Activated CD8-positive, alpha-beta T cell treated with anti-CD3 and anti-CD28 coated beads, Interleukin-2, amount 10 ng/mL, durations not matched to agents 7 days and 5 days (primary cell): ENCODE data around the gene RPL14. TPM values are rescaled to one million over a fixed set of nuclear protein-coding genes. Genes with fewer than 3 reads are reported as not detected.
"Not testable (repeated sequence)": the region's sequence is repeated elsewhere in the genome, so short reads cannot be mapped to it uniquely, and the experiment has no call there.

ENCODE experiments used
- ATAC-seq: fragments of 150-1000 bp; cut with Tn5 transposase; one replicate; pipeline ENCODE4 v1.10.0; 2021; ENCODE audit warnings: moderate library complexity
- CTCF ChIA-PET: fragments of 350-600 bp; sonication (Branson Sonifier 250); formaldehyde crosslinking; loops from one replicate; lab custom pipeline; 2021; ENCODE audit warnings: antibody characterized with exemption; lab: Charles Lee
- POLR2A ChIA-PET: fragments of 350-600 bp; sonication (Branson Sonifier 250); formaldehyde crosslinking; loops from one replicate; lab custom pipeline; 2021; ENCODE audit warnings: antibody characterized with exemption; lab: Charles Lee
- DNase-seq: peaks from one replicate; pipeline ENCODE4 v3.0.0-alpha.2; 2020
- H3K27ac Mint-ChIP-seq: one replicate; pipeline ENCODE4 v1.8.0; 2021; ENCODE audit warnings: mild to moderate bottlenecking, mixed read lengths
- H3K27me3 Mint-ChIP-seq: one replicate; pipeline ENCODE4 v1.8.0; 2021; ENCODE audit warnings: low read depth, mixed read lengths
- H3K36me3 Mint-ChIP-seq: one replicate; pipeline ENCODE4 v1.8.0; 2021; ENCODE audit warnings: low read depth, mixed read lengths
- H3K4me1 Mint-ChIP-seq: one replicate; pipeline ENCODE4 v1.8.0; 2021; ENCODE audit warnings: low read depth, mixed read lengths
- H3K4me3 Mint-ChIP-seq: one replicate; pipeline ENCODE4 v1.8.0; 2021; ENCODE audit warnings: mild to moderate bottlenecking, mixed read lengths
- H3K9me3 Mint-ChIP-seq: one replicate; pipeline ENCODE4 v1.8.0; 2022; ENCODE audit warnings: mixed read lengths; ENCODE audit not compliant: insufficient read depth
- total RNA-seq, 2 experiments: library from RNA; stranded (reverse); gene quantifications; one replicate each; pipeline ENCODE4 v1.2.3, GENCODE V29; 2021

RPL14 gene
- total RNA-seq, 2 experiments from 2014 or later = 1,835 to 1,964 TPM

- POLR2A ChIA-PET = interaction anchor here (0.6 to 1.6 kb wide), 2 partner anchors 21 to 282 kb away, joined by 3 read pairs; no protein-coding TSS in a partner anchor
- CTCF ChIA-PET = interaction anchor here (0.9 to 2.5 kb wide), 2 partner anchors 54 to 143 kb away, joined by 5 read pairs; partner anchors contain the start of genes EIF1B and ZNF620
- no peaks in the 10 kb centered on the region for H3K27me3 Mint-ChIP-seq
- no peak overlapping the region for H3K4me3 Mint-ChIP-seq
- H3K27ac Mint-ChIP-seq = peak overlapping the region; percentile 53
- no peaks in the 10 kb centered on the region for H3K9me3 Mint-ChIP-seq
- no peak for ATAC-seq
- peaks cover 39% of the 10 kb centered on the region for H3K4me1 Mint-ChIP-seq
- no peaks in the 10 kb centered on the region for H3K36me3 Mint-ChIP-seq
- no peak for DNase-seq
Observed at GRCh38 chr3:40451551-40451950, 5.6 kb upstream of the RPL14 start.

- POLR2A ChIA-PET = interaction anchor here (0.5 to 2.2 kb wide), 5 partner anchors 25 to 282 kb away, joined by 3 to 12 read pairs (median 5); partner anchors contain the start of genes EIF1B and ZNF619
- Mint-ChIP-seq H3K4me3 (peak overlapping the region; percentile 89), H3K9me3 (no peaks in the 10 kb centered on the region), H3K27me3 (no peaks in the 10 kb centered on the region), H3K4me1 (peaks cover 41% of the 10 kb centered on the region), H3K36me3 (no peaks in the 10 kb centered on the region), H3K27ac (peak overlapping the region; percentile 98)
- ATAC-seq (no peak), DNase-seq (no peak)
- CTCF ChIA-PET = interaction anchor here (0.9 to 2.5 kb wide), 3 partner anchors 54 to 143 kb away, joined by 5 to 8 read pairs (median 5); partner anchors contain the start of genes EIF1B and ZNF620
Observed at GRCh38 chr3:40452057-40452456, 5.1 kb upstream of the RPL14 start.

GRCh38 chr3:40452562-40452875, 4.6 kb upstream of the RPL14 start:
- H3K36me3 Mint-ChIP-seq = peaks cover under 1% of the 10 kb centered on the region
- H3K4me1 Mint-ChIP-seq = peaks cover 42% of the 10 kb centered on the region
- ChIA-PET CTCF (interaction anchor here (1.2 to 2.5 kb wide), 3 partner anchors 53 to 144 kb away, joined by 4 to 8 read pairs (median 5); partner anchors contain the start of genes EIF1B and ZNF620), POLR2A (interaction anchor here (0.5 to 2.2 kb wide), 5 partner anchors 25 to 283 kb away, joined by 3 to 12 read pairs (median 5); partner anchors contain the start of genes EIF1B and ZNF619)
- no peak for ATAC-seq
- peak overlapping the region; percentile 98 for H3K27ac Mint-ChIP-seq
- peak overlapping the region; percentile 89 for H3K4me3 Mint-ChIP-seq
- no peak for DNase-seq
- H3K27me3 Mint-ChIP-seq = no peaks in the 10 kb centered on the region
- no peaks in the 10 kb centered on the region for H3K9me3 Mint-ChIP-seq

GRCh38 chr3:40452876-40453730, 4.0 kb upstream of the RPL14 start:
- ATAC-seq (peak; percentile 93), DNase-seq (peak; percentile 99)
- no peaks in the 10 kb centered on the region for H3K9me3 Mint-ChIP-seq
- ChIA-PET CTCF (interaction anchor here (1.1 to 2.5 kb wide), 5 partner anchors 53 to 144 kb away, joined by 3 to 8 read pairs (median 4); partner anchors contain the start of genes EIF1B and ZNF620), POLR2A (interaction anchor here (0.5 to 2.2 kb wide), 10 partner anchors 9 to 746 kb away, joined by 3 to 12 read pairs (median 5); partner anchors contain the start of genes CTNNB1, EIF1B, ZNF619 and ZNF621)
- peaks cover 6% of the 10 kb centered on the region for H3K36me3 Mint-ChIP-seq
- H3K4me1 Mint-ChIP-seq = peaks cover 46% of the 10 kb centered on the region
- peak overlapping the region; percentile 89 for H3K4me3 Mint-ChIP-seq
- no peaks in the 10 kb centered on the region for H3K27me3 Mint-ChIP-seq
- H3K27ac Mint-ChIP-seq = peak overlapping the region; percentile 98

DNA sequence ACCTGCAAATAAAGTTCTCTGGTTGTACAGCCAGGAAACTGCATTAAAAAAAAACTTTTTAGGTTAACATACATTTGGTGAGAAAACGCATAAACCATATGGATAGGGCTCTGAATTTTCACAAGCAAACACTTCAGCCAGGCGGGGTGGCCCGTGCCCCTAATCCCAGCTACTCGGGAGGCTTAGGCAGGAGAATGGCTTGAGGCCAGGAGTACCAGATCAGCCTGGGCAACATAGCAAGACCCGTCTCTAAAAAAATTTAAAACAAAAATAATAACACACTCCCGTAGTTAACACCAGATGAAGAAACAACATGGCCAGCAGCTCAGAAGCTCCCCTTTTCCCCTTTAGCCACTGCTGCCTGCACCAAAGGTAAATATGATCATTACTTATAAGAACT, 3.2 kb upstream of the RPL14 start:
- CTCF ChIA-PET = interaction anchor here (1.1 to 2.0 kb wide), 4 partner anchors 70 to 145 kb away, joined by 3 to 8 read pairs (median 4); partner anchors contain the start of gene EIF1B
- Mint-ChIP-seq H3K27me3 (no peaks in the 10 kb centered on the region), H3K27ac (peak overlapping the region; percentile 98), H3K4me1 (peaks cover 54% of the 10 kb centered on the region), H3K4me3 (peak overlapping the region; percentile 89), H3K36me3 (peaks cover 14% of the 10 kb centered on the region), H3K9me3 (no peaks in the 10 kb centered on the region)
- POLR2A ChIA-PET = interaction anchor here (0.6 to 2.2 kb wide), 6 partner anchors 8 to 745 kb away, joined by 3 to 12 read pairs (median 5); partner anchors contain the start of genes CTNNB1, ZNF619 and ZNF621
- ATAC-seq (no peak), DNase-seq (no peak)

GRCh38 chr3:40455328-40455727, 1.8 kb upstream of the RPL14 start:
- DNase-seq (no peak), ATAC-seq (no peak)
- POLR2A ChIA-PET = interaction anchor here (2.2 kb wide), 1 partner anchor 70 kb away, joined by 5 read pairs; the partner anchor contains the start of gene ZNF621
- peak overlapping the region; percentile 82 for H3K4me3 Mint-ChIP-seq
- CTCF ChIA-PET = no interaction called here
- peaks cover 23% of the 10 kb centered on the region for H3K36me3 Mint-ChIP-seq
- H3K4me1 Mint-ChIP-seq = peaks cover 65% of the 10 kb centered on the region
- no peak overlapping the region for H3K27ac Mint-ChIP-seq
- no peaks in the 10 kb centered on the region for H3K9me3 Mint-ChIP-seq
- H3K27me3 Mint-ChIP-seq = no peaks in the 10 kb centered on the region

DNA sequence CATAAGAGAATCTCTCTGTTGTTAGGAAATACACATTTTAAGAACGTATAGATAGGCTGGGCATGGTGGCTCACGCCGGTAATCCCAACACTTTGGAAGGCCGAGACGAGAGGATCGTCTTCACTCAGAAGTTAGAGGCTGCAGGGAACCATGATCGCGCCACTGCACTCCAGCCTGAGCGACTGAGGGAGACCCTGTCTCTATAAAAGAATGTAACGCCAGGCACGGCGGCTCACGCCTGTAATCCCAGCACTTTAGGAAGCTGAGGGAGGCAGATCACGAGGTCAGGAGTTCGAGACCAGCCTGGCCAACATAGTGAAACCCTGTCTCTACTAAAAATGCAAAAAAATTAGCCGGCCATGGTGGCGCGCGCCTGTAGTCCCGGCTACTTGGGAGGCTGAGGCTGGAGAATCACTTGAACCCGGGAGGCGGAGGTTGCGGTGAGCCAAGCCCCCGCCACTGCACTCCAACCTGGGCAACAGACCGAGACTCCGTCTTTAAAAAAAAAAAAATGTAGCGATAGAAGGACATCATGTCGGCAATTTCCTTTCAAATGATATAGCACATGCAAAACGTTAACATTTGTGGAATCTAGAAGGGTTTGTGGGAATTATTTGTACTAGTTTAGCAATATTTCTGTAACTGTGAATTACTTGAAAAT, 730 bp upstream of the RPL14 start:
- H3K4me3 Mint-ChIP-seq = peak overlapping the region; percentile 82
- peaks cover 29% of the 10 kb centered on the region for H3K36me3 Mint-ChIP-seq
- H3K4me1 Mint-ChIP-seq = peaks cover 70% of the 10 kb centered on the region
- no peaks in the 10 kb centered on the region for H3K9me3 Mint-ChIP-seq
- H3K27me3 Mint-ChIP-seq = no peaks in the 10 kb centered on the region
- ChIA-PET CTCF (interaction anchor here (0.9 to 1.4 kb wide), 2 partner anchors 21 to 69 kb away, joined by 3 read pairs; no protein-coding TSS in a partner anchor), POLR2A (interaction anchor here (0.7 to 2.1 kb wide), 12 partner anchors 13 to 743 kb away, joined by 3 to 17 read pairs (median 4); partner anchors contain the start of genes CTNNB1, ZNF619, ZNF620 and ZNF621)
- H3K27ac Mint-ChIP-seq = peak overlapping the region; percentile 84
- DNase-seq (no peak), ATAC-seq (no peak)

DNA sequence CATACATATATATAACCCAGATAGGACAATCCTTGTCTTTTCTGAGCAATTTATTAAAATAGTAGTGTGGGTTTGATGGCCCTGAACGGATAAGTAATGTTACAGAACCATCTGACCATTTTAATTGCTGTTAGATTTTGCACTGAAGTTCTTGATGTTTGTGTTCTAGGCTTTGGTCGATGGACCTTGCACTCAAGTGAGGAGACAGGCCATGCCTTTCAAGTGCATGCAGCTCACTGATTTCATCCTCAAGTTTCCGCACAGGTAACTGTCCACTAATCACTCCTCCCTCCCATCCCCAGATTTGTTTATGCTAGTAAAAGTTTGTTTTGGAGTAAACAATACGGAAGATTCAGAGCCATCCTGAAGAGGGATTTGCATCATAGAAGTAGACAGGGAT, 1.3 kb downstream of the RPL14 start:
- ChIA-PET POLR2A (interaction anchor here (2.0 to 2.1 kb wide), 2 partner anchors 19 to 47 kb away, joined by 7 to 17 read pairs; partner anchors contain the start of genes ZNF619 and ZNF620), CTCF (no interaction called here)
- Mint-ChIP-seq H3K27me3 (no peaks in the 10 kb centered on the region), H3K4me1 (peaks cover 66% of the 10 kb centered on the region), H3K4me3 (peak overlapping the region; percentile 82), H3K9me3 (no peaks in the 10 kb centered on the region), H3K36me3 (peaks cover 45% of the 10 kb centered on the region), H3K27ac (peak overlapping the region; percentile 94)
- DNase-seq = no peak
- no peak for ATAC-seq

- H3K27ac Mint-ChIP-seq, H3K27me3 Mint-ChIP-seq, DNase-seq, H3K9me3 Mint-ChIP-seq, CTCF ChIA-PET, ATAC-seq: not testable (repeated sequence)
- peaks cover 71% of the 10 kb centered on the region for H3K4me1 Mint-ChIP-seq
- H3K4me3 Mint-ChIP-seq = peak overlapping the region; percentile 22
- POLR2A ChIA-PET = interaction anchor here (0.9 kb wide), 1 partner anchor 17 kb away, joined by 3 read pairs; the partner anchor contains the start of gene ZNF619
- peaks cover 63% of the 10 kb centered on the region for H3K36me3 Mint-ChIP-seq
Observed at GRCh38 chr3:40460481-40460880, 3.3 kb downstream of the RPL14 start.

- ATAC-seq (no peak), DNase-seq (no peak)
- Mint-ChIP-seq H3K27ac (peak overlapping the region; percentile 43), H3K4me1 (peaks cover 65% of the 10 kb centered on the region), H3K27me3 (no peaks in the 10 kb centered on the region), H3K36me3 (peaks cover 69% of the 10 kb centered on the region), H3K9me3 (no peaks in the 10 kb centered on the region), H3K4me3 (no peak overlapping the region)
- POLR2A ChIA-PET = interaction anchor here (0.7 kb wide), 1 partner anchor 8 kb away, joined by 5 read pairs; no protein-coding TSS in a partner anchor
- CTCF ChIA-PET = no interaction called here
Observed at GRCh38 chr3:40461161-40461560, 4.0 kb downstream of the RPL14 start.

GRCh38 chr3:40462838-40463237, 5.7 kb downstream of the RPL14 start:
- H3K27ac Mint-ChIP-seq, H3K4me3 Mint-ChIP-seq, H3K9me3 Mint-ChIP-seq, POLR2A ChIA-PET, H3K27me3 Mint-ChIP-seq, DNase-seq, ATAC-seq, CTCF ChIA-PET: not testable (repeated sequence)
- H3K4me1 Mint-ChIP-seq = peaks cover 60% of the 10 kb centered on the region
- H3K36me3 Mint-ChIP-seq = peaks cover 80% of the 10 kb centered on the region
